Posterior cingulate gyrus (tissue), 11 donors: ENCODE results near the gene TTC28.

Source experiments
- DNase-seq, 10 donors: peaks; one replicate each; pipeline versions ENCODE4 v3.0.0 to v3.0.0-alpha.2; 2020 to 2021; ENCODE audit warnings: mixed read lengths in 3 of 10
- intact Hi-C: fragments of 100-400 bp; cut with DNase I; formaldehyde crosslinking; loops from one replicate; pipeline ENCODE4 v1.15.1; 2023

Gene TTC28

DNA sequence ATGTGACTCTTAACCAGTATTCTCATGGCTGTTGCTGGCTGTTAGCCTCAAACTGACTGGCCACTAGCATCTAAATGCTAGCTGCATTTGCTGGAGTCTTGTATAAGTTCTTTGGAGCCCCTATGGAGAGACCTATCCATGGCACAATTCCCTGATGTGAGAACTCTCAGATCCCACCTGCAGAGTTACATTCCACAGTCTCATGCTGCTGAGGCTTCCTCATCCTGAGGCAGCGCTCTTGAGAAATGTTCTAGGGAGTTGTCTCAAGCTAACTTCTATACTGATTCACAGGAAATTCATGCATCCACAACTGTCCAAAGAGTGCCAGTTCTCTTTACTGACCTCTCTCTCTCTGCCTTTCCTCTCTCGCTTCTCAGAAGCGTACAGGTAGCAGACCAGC is 542.6 kb downstream of the TTC28 start:
- DNase-seq: no peak
- intact Hi-C loops: no loop called here

DNA sequence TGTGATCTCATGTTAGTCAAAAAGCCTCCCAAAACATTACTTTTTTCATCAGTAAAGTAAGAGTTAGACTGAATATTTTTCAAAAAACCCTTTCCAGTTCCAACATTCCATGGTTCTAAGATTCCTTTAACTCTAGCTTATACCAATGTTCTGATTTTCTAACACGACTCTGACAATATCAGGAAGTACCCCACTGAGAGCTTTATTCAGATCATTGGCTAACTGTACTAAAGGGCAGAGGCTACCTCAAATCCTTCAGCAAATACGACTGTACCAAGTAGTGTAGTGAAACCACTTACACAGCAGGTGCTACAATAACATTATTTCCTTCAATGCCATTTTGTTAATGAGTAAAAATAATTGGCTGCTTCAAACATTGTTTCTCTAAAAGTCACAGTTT is 547.2 kb downstream of the TTC28 start:
- intact Hi-C loops: no loop called here
- DNase-seq: no peak

DNA sequence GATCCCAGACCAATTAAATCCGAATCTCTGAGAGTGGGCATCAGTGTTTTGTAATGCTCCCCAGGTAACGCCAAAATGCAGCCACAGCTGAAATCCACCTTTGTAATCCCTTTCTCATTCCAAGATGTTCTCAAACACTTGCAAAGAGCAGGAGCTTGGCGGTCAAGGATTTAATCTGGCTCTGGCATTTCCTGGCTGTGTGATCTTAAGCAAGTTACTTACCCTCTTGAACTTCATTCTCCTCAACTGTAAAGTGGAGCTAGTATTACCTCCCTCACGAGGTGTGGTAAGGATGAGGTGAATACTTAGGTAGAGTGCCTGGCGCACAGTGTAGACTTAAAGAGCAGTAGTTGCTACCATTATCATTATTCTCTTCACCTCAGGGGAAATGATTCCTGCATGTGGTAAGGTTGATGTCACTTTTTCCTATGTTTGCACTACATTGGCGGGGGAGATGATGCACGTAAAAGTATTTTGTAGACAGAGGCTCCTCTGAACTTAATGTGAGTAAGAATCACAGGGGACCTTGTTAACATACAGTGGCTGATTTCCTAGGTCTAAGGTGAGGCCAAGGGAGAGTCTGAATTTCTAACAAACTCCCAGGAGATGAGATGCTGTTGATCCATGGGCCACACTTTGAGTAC is 550.2 kb downstream of the TTC28 start:
- intact Hi-C loops: no loop called here
- DNase-seq: no peak

GRCh38 chr22:28128827-28129226 is 550.8 kb downstream of the TTC28 start:
- intact Hi-C loops: no loop called here

GRCh38 chr22:28125799-28126198 is 553.8 kb downstream of the TTC28 start:
- intact Hi-C loops: no loop called here
- no peak for DNase-seq

More at GRCh38 chr22:28128827-28129226, 550.8 kb downstream of the TTC28 start:
- DNase-seq: no peak

DNA sequence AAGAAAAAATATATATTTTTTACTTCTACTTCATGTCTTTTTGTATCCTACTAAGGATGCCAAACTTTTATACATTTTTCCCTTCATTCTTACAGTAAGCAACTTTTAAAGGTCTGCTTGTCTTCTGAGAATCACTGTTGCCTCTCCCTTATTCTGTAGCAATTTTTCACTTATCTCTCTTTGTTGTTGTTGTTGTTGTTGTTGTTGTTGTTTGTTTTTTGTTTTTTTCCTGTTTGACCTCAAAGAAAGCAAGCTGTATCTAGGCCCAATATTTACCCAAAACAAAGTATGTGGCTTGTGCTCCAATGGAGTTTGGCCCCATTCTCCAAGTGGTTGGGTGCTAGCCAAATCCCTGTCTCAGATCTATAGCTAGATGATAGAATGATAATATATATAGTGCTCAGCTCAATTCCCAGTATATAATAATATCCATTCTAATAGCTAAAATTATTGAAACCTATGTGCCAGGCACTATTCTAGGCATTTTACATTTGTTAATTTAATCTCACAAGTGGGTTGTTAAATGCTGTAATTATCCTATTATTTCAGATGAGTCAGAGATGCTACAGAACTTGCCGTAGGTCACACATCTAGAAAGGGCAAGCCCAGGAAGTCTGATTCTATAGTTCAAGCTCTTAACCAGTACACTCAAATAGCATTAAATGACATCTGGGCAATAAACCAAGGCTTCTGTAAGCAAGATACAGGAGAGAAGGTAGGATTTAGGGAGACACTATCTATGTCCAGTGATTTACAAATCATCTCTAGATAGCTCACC is 555.5 kb downstream of the TTC28 start:
- intact Hi-C loops: no loop called here
- DNase-seq: no peak

- no peak for DNase-seq
- intact Hi-C loops: no loop called here
Measured at GRCh38 chr22:28120691-28121592, 558.7 kb downstream of the TTC28 start.

DNA sequence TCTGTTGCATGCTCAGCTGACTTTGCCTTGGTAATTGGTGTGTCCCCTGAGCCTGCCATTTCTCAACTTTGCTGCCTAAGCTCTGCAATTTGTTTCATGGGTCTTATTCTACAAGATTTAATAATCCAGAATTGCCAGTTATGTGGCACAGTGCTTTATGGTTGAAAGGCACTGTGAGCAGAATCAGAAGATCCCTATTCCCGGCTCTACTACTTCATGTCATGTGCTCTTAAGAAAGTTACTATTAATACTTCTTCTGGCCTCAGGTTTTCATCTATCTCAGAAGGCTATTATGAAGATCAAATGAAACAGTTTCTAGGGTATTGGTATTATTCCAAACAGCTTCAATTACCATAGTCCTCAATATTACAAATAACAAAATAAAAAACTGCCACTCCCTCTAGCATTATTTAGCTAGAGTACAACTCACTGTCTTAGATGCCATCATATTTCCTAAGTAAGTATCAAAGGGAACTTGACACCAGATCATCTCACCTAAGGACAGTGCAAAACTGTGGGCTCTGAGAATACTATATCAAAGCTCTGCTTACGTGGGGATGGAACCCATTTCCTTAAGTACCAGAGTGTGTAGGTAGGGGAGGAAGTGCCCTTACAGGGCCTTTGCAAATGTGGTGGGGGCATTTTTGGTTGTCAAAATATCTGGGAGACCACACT is 560.5 kb downstream of the TTC28 start:
- intact Hi-C loops: no loop called here
- no peak for DNase-seq

DNA sequence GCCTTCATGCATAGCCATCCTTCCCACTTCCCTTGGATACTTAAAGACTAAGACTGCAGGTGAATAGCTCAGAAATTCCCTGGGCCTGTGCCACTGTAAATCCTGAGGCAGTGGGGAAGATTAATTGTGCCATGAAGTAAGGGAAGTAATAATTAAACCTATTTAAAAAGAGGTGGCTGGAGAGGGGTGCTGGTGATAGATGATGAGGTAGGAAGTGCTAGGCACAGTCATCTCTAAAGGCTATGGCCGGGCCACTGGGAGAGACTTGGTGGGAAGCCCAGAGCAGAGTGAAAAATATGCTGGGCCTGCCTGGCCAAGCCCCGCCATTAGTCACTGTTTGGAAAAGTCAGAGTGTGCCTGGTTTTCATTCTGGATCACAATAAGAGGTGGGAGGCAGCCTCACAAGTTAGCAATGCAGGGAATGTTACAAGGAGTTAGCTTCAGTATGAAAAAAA is 563.4 kb downstream of the TTC28 start:
- intact Hi-C loops: no loop called here
- no peak for DNase-seq

DNA sequence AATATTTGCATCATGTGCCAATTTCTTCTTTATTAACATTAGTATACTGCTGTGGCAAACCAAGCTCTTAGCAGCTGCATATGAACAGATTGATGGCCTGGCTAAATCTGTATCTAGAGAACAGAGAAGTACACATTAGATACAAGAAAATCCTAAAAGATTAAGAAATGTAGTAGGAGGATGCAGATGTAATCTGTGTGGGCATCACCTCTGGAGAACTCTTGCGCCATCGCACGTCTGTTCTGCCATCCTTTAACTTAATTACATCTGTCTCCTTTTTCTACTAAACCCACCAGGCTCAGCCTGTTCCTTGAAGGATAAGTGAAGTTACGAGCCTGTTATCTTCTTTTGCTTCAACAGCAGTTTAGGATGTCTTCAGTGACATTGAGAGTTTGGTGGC is 564.2 kb downstream of the TTC28 start:
- DNase-seq: no peak
- intact Hi-C loops: no loop called here

DNA sequence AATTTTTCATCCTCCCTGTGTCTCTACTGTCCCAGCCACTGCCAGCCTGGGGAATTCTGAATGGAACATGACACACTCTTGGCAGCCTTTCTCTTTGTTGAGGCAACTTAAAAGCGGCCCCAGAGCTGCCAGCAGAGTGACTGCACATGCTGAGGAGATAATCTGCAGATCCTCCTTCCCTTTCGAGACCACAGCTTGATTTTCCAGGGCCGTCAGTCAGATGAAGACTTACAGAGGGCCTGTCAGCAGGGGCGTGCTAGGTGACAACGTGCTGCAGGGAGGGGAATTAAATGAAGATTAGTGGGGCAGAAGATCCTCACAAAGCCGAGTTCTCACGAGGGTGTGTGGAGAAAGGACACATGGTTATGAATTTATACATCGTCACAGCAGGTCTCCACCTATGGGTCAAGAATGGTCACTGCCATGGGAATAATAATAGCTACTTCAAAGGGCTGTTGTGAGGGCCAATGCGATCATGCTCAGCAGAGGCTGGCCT is 567.0 kb downstream of the TTC28 start:
- no peak for DNase-seq

DNA sequence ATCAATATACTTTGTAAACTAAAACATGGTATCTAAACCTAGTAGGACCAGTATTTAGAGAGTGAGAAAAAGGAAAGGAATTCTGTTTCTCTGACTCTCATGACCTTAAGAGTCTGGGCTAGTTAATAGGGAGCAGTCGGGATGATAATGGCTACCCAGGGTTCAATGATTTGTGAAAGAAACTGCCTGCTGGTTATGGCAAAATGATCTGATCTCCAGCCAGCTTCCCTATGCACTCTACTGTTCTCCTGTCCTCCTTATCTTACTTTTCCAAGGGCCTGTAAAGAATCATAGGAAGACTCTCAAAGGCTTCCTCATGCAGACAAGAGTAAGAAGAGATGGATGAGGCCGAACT is 567.5 kb downstream of the TTC28 start:
- intact Hi-C loops: no loop called here
- no peak for DNase-seq

More for the DNA sequence above, 567.0 kb downstream of the TTC28 start:
- intact Hi-C loops: no loop called here

DNA sequence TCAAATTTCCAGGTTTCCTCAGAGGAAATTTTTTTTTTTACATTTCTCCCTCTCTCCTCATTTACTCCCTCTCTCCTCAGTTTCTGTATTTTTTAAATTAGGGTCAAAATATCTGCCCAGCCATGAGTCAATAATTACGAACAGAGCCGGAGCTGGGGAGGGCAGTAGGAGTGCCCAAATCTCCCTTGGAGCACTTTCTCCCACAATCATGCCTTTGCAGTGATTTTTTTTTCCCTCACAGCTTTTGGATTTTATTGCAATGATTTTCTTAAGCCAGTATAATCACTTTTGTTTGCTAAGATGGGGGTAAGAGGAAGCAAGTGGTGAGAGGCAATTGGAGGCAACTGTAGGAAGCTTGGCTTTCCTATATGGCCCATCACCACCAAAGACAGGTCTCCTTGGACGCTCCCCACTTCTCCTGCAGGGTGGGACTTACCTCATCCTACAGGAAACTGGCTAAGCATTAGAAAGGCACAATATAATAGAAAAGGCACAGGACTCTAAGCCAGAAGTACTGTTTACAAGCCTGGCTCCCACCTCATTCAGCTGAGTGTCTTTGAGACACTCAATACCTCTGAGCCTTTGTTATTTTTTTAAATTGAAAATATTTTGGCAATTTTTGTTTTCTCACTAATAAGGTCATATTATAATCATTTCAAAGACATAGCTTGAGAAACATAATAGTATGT is 568.0 kb downstream of the TTC28 start:
- intact Hi-C loops: no loop called here
- no peak for DNase-seq

DNA sequence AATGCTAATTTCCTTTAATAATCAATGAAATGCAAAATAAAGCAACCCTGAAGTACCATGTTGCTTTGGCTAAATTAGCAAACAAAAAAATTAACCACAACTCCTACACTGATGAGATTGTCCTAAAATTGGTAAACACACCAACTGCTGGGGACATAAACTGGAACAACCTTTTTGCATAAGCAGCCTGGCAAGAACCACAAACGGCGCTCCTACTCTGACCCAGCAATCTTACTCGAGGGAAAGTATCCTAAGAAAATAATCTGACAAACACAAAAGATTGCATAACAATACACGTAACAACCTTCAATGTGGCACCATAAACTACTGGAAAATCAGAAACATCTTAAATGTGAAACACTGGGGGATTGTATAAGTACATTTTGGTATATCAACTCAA is 570.8 kb downstream of the TTC28 start:
- no peak for DNase-seq
- intact Hi-C loops: no loop called here

DNA sequence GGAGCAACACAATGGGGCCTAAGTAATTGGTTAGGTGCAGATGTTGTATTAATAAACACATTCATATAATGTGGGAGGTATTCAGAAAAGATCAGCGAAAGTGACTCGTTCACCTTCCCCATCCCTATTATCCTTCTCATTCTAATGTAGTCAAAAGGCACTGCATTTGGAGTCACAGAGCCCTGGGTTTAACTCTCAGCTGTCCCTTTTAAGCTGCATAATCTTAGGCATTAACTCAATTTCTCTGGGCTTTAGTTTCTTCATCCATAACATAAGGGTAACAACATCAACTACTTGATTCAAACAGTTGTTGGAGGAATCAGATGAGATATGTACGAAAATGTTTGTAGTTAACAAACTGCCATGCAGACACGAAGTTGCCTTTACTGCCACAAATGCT is 573.0 kb downstream of the TTC28 start:
- intact Hi-C loops: no loop called here
- no peak for DNase-seq

DNA sequence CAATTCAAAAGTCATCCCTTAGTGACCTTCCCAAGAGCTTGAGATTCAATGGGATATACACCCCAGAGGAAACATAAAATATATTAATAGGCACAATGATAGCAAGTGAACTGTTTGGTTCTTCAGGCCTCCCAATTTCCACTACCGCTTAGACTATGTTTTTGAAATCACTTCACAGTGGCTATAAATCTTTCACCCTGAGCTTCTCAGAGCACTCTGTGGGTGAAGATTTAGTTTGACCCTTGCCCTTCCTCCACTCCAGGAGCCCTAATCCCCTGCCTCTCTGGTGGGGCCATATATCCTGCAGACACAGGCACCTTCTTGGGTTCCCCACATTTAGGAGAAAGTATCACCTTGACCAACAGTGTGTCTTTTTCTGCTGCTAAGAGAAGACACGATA is 573.7 kb downstream of the TTC28 start:
- intact Hi-C loops: no loop called here
- no peak for DNase-seq

GRCh38 chr22:28105413-28105812 is 574.2 kb downstream of the TTC28 start:
- DNase-seq: no peak
- intact Hi-C loops: no loop called here

- intact Hi-C loops: no loop called here
- DNase-seq: no peak
Measured at GRCh38 chr22:28103596-28103995, 576.0 kb downstream of the TTC28 start.

DNA sequence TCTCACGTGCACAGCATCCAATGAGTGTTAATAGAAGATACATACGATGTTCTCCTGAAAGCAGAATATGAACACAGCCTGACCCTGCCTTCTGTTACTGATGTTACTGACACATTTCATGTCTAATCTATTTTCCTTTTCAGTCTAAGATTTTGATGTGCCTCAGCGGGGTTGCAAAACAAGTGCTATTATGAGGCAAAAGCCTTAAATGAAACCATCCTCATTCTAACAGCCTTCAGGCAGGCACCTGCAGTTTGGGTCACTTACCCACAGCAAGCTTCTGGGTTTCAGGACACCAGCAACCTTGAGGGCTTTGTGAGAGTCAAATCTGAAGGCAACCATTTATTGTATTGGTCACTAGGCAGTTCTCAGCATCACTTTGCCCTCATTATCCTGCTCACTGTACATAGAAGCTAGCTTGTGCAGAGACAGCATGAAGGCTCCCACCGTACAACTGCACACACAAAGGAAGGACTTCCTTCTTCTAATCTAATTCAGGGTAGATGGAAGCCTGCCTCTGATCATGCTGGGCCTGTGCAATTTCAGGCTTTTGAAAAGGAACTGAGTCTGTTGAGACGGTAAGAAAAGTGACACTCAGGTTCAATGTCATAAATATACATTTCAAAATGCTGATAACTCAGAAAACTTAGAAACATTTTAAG is 577.4 kb downstream of the TTC28 start:
- no peak for DNase-seq
- intact Hi-C loops: no loop called here
